Muscle of leg (tissue), 11 donors: ENCODE data around the gene ADAMTSL1. TPM values are rescaled to one million over a fixed set of nuclear protein-coding genes. Genes with fewer than 3 reads are reported as not detected.

Experiments
- DNase-seq: peaks from one replicate; pipeline ENCODE4 v3.0.0; 2013
- H3K27ac ChIP-seq: one replicate; pipeline ENCODE4 v1.5.1; 2013; ENCODE audit warnings: mild to moderate bottlenecking, low read length, control low read depth
- H3K27me3 ChIP-seq: one replicate; pipeline ENCODE4 v1.6.1; 2013; ENCODE audit warnings: low read length; ENCODE audit not compliant: control insufficient read depth, insufficient read depth
- H3K36me3 ChIP-seq: one replicate; pipeline ENCODE4 v1.6.1; 2013; ENCODE audit warnings: low read length; ENCODE audit not compliant: control insufficient read depth, insufficient read depth
- H3K4me1 ChIP-seq: one replicate; pipeline ENCODE4 v1.6.1; 2013; ENCODE audit warnings: low read length; ENCODE audit not compliant: control insufficient read depth, insufficient read depth
- H3K4me3 ChIP-seq: one replicate; pipeline ENCODE4 v1.5.1; 2013; ENCODE audit warnings: low read length, control low read depth
- H3K9me3 ChIP-seq: replicated peaks from 2 replicates; pipeline ENCODE4 v1.6.1; 2013; ENCODE audit warnings: low read depth, low read length; ENCODE audit not compliant: control insufficient read depth
- WGBS: methylation state at CpG from one replicate; pipeline ENCODE4 v1.1.5; 2013; ENCODE audit warnings: missing lambda C conversion rate; ENCODE audit not compliant: insufficient coverage; 5-methylcytosine and 5-hydroxymethylcytosine counted together
- polyA plus RNA-seq, 8 donors: library from polyadenylated mRNA; unstranded; fragments of 120-200 nt; gene quantifications; one replicate each; pipeline versions ENCODE4 v1.2.1 to v1.2.3, GENCODE V29; 2013; ENCODE audit warnings: inconsistent platforms in 1 of 8, low replicate concordance in 1 of 8; ENCODE audit not compliant: insufficient read length in 8 of 8, insufficient read depth in 1 of 8
- total RNA-seq: library from RNA; stranded (reverse); fragments of 120-200 nt; gene quantifications from one replicate; pipeline ENCODE4 v1.2.4, GENCODE V29; 2013

Gene ADAMTSL1
- total and polyA plus RNA-seq, 9 donors, result 9.9 to 32.9 (median 20.1) TPM

DNA sequence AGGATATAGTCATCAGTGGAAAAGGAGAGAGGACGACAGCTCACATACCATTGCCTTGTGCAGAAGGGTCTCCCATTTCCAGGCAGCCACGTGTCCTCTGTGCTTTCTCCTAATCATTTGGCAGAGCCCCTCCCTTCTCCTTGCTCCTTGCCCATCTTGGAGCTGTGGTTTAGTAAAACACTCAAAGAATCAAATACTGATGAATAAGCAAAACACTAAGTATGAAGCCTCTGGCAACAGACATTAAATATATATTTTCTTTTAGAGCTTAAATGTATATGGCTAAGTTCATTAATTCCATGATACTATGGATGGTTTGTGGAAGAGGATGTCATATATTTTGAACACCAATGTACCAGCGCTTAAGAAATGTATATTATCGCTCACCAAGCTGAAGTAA is 280.6 kb downstream of the ADAMTSL1 start:
- no peak overlapping the region for H3K4me3 ChIP-seq
- WGBS, result no CpG with 5 or more reads among the region's 4 CpGs
- no peaks in the 10 kb centered on the region for H3K27me3 ChIP-seq
- no peak overlapping the region for H3K27ac ChIP-seq
- no peak for DNase-seq
- no peaks in the 10 kb centered on the region for H3K4me1 ChIP-seq
- no peaks in the 10 kb centered on the region for H3K9me3 ChIP-seq
- H3K36me3 ChIP-seq, result peaks cover 4% of the 10 kb centered on the region

DNA sequence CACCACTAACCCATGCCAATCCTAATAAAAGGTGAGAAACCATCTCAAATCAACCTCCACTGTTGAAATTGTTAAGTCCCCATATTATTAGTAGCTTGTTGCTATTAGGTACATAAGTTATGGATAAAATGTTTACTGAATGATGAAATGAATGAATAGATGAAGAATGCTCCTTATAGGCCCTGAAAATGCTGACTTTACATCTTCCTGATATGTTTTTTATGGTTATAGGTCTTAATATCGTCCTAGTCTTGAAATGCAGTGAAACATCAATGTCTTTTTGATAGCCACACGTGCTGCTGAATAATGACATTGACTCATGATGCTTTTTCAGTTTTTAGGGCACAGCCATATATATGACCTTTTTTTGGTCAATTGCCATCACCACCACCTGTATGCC is 281.3 kb downstream of the ADAMTSL1 start:
- no peaks in the 10 kb centered on the region for H3K9me3 ChIP-seq
- H3K36me3 ChIP-seq, result peaks cover 4% of the 10 kb centered on the region
- no peak for DNase-seq
- H3K4me1 ChIP-seq, result no peaks in the 10 kb centered on the region
- H3K27ac ChIP-seq, result no peak overlapping the region
- H3K27me3 ChIP-seq, result no peaks in the 10 kb centered on the region
- 86% methylated on average over 1 of the region's 2 CpGs for WGBS
- H3K4me3 ChIP-seq, result no peak overlapping the region

DNA sequence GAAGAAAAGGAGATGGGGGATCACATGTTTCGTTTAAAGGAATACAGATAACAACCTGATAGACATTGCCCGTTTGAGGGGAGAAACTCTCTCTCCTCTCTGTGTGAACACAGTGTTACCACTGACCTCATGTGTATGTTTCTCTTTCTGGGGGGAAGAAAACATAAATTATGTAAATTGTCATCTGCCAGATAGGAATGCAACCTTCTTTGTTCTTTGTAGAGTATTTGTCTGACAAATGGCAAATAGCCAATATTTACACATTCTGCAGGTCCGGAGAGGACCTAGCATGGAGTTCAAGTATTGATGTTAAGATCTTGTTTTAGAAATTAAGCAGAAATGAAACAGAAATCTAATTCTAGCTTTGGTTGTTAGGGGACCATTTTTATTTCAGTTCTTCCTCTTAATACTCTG is 282.8 kb downstream of the ADAMTSL1 start:
- Histone ChIP-seq H3K4me1 (no peaks in the 10 kb centered on the region), H3K4me3 (no peak overlapping the region), H3K36me3 (peaks cover 4% of the 10 kb centered on the region), H3K9me3 (no peaks in the 10 kb centered on the region), H3K27ac (no peak overlapping the region), H3K27me3 (no peaks in the 10 kb centered on the region)
- no CpG with 5 or more reads among the region's 3 CpGs for WGBS
- DNase-seq, result no peak

DNA sequence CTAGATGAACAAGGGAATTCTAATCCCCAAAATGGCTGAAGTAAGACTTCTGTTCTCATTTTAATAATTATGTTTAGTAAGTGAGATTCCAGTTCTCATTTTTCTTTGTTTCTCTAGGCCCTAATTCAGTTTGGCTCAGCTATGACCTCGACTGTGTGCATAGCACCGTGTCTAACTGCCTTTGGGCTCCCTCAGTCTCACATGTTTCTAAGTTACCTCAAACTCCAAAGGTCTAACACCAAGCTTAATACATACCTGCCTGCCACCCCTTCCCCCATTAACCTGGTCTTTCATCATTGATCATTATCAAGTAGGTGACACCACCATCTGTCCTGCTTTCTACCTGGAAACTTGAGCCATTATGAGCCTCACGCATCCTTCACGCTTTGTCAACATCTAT is 285.9 kb downstream of the ADAMTSL1 start:
- no peak for DNase-seq
- Histone ChIP-seq H3K36me3 (peaks cover 4% of the 10 kb centered on the region), H3K4me3 (no peak overlapping the region), H3K27me3 (no peaks in the 10 kb centered on the region), H3K9me3 (no peaks in the 10 kb centered on the region), H3K4me1 (no peaks in the 10 kb centered on the region), H3K27ac (no peak overlapping the region)
- 92% methylated on average over 4 of the region's 4 CpGs for WGBS

DNA sequence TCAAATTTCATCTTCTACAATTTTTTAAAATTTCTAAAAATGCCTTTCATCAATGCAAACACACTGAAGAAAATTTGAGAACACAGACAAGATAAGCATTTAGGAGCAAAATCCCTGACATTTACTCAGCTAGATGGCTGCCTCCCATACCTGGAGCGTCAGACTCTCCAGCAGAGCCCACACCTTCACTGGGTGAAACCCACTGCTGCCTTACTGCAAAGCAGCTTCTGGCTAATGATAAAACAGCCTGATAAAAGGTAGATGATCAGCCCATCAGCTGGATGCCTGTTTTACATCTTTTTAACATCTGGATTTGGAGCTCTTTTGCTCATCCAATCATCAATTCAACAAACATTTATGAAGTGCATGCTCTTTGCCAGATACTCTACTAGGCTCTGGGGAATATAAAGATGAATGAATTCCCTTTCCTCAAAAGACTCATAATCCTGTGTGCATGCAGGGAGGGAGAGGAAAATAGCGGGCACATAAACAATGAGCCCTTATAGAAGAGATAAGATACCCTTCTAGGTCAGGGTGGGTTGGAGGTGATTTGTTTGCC is 287.9 kb downstream of the ADAMTSL1 start:
- Histone ChIP-seq H3K27me3 (no peaks in the 10 kb centered on the region), H3K9me3 (no peaks in the 10 kb centered on the region), H3K4me1 (no peaks in the 10 kb centered on the region), H3K27ac (no peak overlapping the region), H3K36me3 (peaks cover 2% of the 10 kb centered on the region), H3K4me3 (no peak overlapping the region)
- DNase-seq, result peak; percentile 16
- WGBS, result 88% methylated on average over 1 of the region's 2 CpGs

DNA sequence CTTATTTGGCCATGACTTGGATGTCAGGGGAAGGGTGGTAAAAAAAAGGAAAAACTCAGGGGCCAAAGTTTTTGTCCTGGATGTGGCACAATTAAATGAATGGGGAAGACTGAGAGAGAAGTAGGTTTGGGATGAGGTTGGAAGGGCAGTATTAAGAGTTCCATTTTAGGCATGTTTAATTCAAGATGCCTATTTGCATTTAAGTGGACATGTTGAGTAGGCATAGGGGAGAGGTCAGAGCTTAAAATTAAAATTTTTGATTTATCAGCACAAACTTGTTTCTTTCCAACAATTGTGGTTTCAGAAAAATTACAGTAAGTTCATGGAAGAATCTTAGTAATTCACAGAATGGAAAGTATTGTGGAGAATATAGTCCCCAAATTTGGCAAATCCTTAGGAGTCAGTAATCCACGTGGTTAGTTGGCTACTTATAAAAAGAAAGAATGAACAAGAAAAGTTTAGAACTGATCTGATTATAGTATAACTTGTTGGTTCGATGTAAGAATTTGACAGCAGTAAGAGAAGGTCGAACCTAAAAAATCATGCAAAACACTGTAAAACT is 293.1 kb downstream of the ADAMTSL1 start:
- H3K4me1 ChIP-seq, result peaks cover 5% of the 10 kb centered on the region
- no peaks in the 10 kb centered on the region for H3K36me3 ChIP-seq
- no peaks in the 10 kb centered on the region for H3K9me3 ChIP-seq
- no peak overlapping the region for H3K4me3 ChIP-seq
- H3K27me3 ChIP-seq, result no peaks in the 10 kb centered on the region
- WGBS, result no CpG with 5 or more reads among the region's 3 CpGs
- no peak for DNase-seq
- no peak overlapping the region for H3K27ac ChIP-seq

DNA sequence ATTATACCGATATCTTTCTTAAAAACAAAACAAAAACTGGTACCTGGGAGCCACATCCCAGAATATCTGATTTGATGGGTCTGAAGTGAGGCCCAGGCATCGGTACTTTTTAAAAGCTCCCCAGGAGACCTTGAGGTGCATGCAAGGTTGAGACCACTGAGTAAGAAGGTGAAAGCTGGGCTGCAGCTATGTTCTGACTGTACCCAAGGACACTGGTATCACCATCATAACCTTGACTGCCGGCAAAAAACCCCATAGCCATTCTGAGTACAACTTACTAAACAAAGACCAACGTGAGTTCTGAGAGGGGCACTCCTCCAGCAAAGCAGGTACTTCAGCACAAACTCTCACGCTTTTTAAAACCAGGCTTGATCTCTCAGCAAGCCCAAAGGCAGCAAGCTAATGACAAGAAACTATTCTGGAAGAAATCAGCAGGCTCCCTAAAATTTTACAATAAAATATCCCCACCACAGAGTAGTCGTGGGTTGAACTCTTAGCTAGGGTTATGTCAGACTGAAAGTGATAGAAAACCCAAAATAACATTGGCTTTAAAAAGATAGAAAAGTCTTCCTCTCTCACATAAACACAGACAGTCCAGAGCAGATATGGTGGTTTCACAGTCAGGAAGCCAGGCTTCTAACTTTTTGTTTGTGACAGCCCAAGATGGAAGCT is 295.1 kb downstream of the ADAMTSL1 start:
- Histone ChIP-seq H3K27ac (no peak overlapping the region), H3K36me3 (no peaks in the 10 kb centered on the region), H3K4me3 (no peak overlapping the region), H3K27me3 (no peaks in the 10 kb centered on the region), H3K4me1 (peaks cover 5% of the 10 kb centered on the region), H3K9me3 (no peaks in the 10 kb centered on the region)
- no peak for DNase-seq
- WGBS, result 87% methylated on average over 2 of the region's 6 CpGs

DNA sequence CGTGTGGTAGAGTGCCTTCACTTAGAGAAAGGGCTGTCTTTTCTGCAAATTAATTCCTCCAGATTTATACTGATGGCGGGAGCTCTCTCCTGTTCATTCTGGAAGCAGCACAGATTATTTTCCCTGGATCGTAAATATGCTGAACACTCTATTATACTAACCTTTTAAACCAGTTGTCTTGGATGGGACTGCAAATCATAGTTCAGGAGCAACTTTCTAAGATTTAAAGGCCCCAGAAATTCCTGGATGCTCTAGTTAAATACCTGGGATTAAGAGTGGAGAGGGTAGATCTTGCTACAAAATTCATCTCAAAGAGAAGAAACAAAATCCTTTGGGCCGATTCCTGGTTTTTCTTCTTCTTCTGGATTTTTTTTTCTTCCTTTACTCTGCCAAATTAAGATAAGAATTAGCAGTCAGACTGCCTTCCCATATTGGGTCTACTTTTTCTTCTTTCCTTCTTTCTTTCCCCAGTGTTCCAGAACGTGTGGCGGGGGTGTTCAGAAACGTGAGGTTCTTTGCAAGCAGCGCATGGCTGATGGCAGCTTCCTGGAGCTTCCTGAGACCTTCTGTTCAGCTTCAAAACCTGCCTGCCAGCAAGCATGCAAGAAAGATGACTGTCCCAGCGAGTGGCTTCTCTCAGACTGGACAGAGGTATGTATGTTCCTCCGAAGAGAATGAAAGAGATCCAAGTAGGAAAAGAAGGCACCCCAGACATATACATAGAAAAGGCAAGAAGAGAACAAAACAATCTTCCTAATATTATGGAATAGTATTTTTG is 296.4 kb downstream of the ADAMTSL1 start:
- 57% methylated on average over 1 of the region's 10 CpGs for WGBS
- DNase-seq, result peak; percentile 57
- Histone ChIP-seq H3K27me3 (no peaks in the 10 kb centered on the region), H3K4me1 (peaks cover 5% of the 10 kb centered on the region), H3K9me3 (no peaks in the 10 kb centered on the region), H3K27ac (no peak overlapping the region), H3K36me3 (no peaks in the 10 kb centered on the region), H3K4me3 (no peak overlapping the region)

DNA sequence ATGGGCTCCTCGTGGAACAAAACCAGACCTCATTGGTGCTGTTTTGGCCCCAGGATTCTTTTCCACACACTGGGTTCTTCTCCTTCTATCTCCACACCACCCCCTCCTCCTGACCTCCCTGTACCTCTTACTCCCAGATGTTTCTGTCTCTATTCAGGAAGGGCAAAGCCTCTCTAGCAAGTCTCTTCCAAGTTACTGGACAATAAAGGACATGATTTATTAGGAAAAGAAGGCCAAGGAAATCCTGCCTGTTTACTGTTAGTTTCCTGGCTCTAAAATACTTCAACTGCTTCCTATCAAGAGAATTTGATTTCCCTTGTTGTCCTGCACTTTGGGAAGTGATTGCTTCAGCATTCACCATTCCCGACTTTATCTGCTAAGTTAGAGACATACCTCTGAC is 297.1 kb downstream of the ADAMTSL1 start:
- peak overlapping the region; percentile 57 for H3K27ac ChIP-seq
- no peaks in the 10 kb centered on the region for H3K27me3 ChIP-seq
- H3K4me1 ChIP-seq, result peaks cover 5% of the 10 kb centered on the region
- peak; percentile 83 for DNase-seq
- 0% methylated on average over 1 of the region's 2 CpGs for WGBS
- no peak overlapping the region for H3K4me3 ChIP-seq
- no peaks in the 10 kb centered on the region for H3K36me3 ChIP-seq
- H3K9me3 ChIP-seq, result no peaks in the 10 kb centered on the region

DNA sequence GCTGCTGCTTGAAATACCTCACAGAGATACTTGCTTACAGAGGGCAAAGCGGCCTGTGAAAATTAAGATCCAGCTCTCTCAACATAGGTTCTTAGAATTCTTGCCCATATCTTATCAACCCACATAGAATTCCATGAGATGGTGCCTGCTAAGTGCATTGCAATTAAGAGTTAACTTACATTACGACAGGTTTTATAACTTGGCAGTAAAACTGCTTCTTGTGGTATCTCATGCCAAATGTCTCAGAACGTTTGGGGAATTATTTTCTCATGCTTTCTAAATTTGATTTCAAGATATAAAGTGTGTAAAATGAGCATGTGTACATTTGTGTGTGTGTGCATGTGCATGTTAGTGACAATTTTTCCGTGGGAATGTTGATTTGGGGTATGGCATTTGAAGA is 297.8 kb downstream of the ADAMTSL1 start:
- H3K4me1 ChIP-seq, result peaks cover 5% of the 10 kb centered on the region
- DNase-seq, result peak; percentile 38
- 19% methylated on average over 2 of the region's 4 CpGs for WGBS
- H3K36me3 ChIP-seq, result peaks cover 3% of the 10 kb centered on the region
- H3K4me3 ChIP-seq, result no peak overlapping the region
- H3K9me3 ChIP-seq, result no peaks in the 10 kb centered on the region
- no peaks in the 10 kb centered on the region for H3K27me3 ChIP-seq
- H3K27ac ChIP-seq, result no peak overlapping the region
